Activated CD4-positive, alpha-beta T cell treated with anti-CD3 and anti-CD28 coated beads, Interleukin-2, amount 10 ng/mL, durations not matched to agents 7 days and 5 days (primary cell): Measurements from ENCODE around the gene KRTAP4-7. TPM values are rescaled to one million over a fixed set of nuclear protein-coding genes. Genes with fewer than 3 reads are reported as not detected.
"Not testable (repeated sequence)": the region's sequence is repeated elsewhere in the genome, so short reads cannot be mapped to it uniquely, and the experiment has no call there.

Source experiments
- CTCF ChIA-PET: fragments of 350-600 bp; sonication (Branson Sonifier 250); formaldehyde crosslinking; loops from one replicate; lab custom pipeline; 2021; ENCODE audit warnings: antibody characterized with exemption; lab: Charles Lee
- POLR2A ChIA-PET: fragments of 350-600 bp; sonication (Branson Sonifier 250); formaldehyde crosslinking; loops from one replicate; lab custom pipeline; 2021; ENCODE audit warnings: antibody characterized with exemption; lab: Charles Lee
- DNase-seq: peaks from one replicate; pipeline ENCODE4 v3.0.0-alpha.2; 2020
- H3K27ac Mint-ChIP-seq: one replicate; pipeline ENCODE4 v1.8.0; 2021; ENCODE audit warnings: mild to moderate bottlenecking, moderate library complexity, mixed read lengths
- H3K27me3 Mint-ChIP-seq: one replicate; pipeline ENCODE4 v1.8.0; 2021; ENCODE audit warnings: mixed read lengths
- H3K36me3 Mint-ChIP-seq: one replicate; pipeline ENCODE4 v1.8.0; 2021; ENCODE audit warnings: low read depth, mixed read lengths
- H3K4me1 Mint-ChIP-seq: one replicate; pipeline ENCODE4 v1.8.0; 2021; ENCODE audit warnings: mixed read lengths
- H3K4me3 Mint-ChIP-seq: one replicate; pipeline ENCODE4 v1.8.0; 2021; ENCODE audit warnings: mild to moderate bottlenecking, moderate library complexity, mixed read lengths
- H3K9me3 Mint-ChIP-seq: one replicate; pipeline ENCODE4 v1.8.0; 2021; ENCODE audit warnings: mixed read lengths
- total RNA-seq, 2 experiments: library from RNA; stranded (reverse); gene quantifications; one replicate each; pipeline ENCODE4 v1.2.3, GENCODE V29; 2021

The KRTAP4-7 gene
- total RNA-seq, 2 experiments from 2014 or later, result not detected

- DNase-seq, result no peak
- Mint-ChIP-seq H3K36me3 (no peaks in the 10 kb centered on the region), H3K27ac (no peak overlapping the region), H3K9me3 (peaks cover 7% of the 10 kb centered on the region), H3K4me3 (no peak overlapping the region), H3K27me3 (peaks cover 27% of the 10 kb centered on the region), H3K4me1 (no peaks in the 10 kb centered on the region)
- ChIA-PET CTCF (no interaction called here), POLR2A (no interaction called here)
Observed at GRCh38 chr17:41057547-41057946, 26.4 kb upstream of the KRTAP4-7 start.

DNA sequence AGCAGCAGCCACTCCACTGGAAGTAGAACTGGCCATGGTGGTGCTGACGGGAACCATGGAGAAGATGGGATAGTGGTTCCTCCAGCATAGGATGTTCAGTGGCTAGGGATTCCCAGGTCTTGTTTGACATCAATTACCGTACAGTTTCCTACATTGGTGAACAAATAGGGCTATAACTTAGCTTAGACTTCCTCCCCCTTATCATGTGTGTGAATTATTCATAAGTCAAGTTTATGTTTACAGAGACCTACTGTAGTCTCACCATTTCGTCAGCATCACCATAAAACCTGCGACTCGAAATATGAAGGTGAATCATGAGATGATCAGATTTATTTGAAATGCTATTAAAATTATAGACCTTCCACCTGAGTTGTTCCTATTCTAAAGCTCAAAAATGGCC, 25.2 kb upstream of the KRTAP4-7 start:
- no peak for DNase-seq
- Mint-ChIP-seq H3K36me3 (no peaks in the 10 kb centered on the region), H3K4me3 (no peak overlapping the region), H3K27me3 (peaks cover 29% of the 10 kb centered on the region), H3K4me1 (no peaks in the 10 kb centered on the region), H3K27ac (no peak overlapping the region), H3K9me3 (peaks cover 7% of the 10 kb centered on the region)
- POLR2A ChIA-PET, result no interaction called here
- CTCF ChIA-PET, result interaction anchor here (0.6 kb wide), 1 partner anchor 348 kb away, joined by 5 read pairs; no protein-coding TSS in a partner anchor

GRCh38 chr17:41059276-41060051, 24.5 kb upstream of the KRTAP4-7 start:
- H3K9me3 Mint-ChIP-seq, DNase-seq, H3K36me3 Mint-ChIP-seq, H3K27ac Mint-ChIP-seq, H3K4me3 Mint-ChIP-seq, H3K4me1 Mint-ChIP-seq, POLR2A ChIA-PET: not testable (repeated sequence)
- peaks cover 29% of the 10 kb centered on the region for H3K27me3 Mint-ChIP-seq
- CTCF ChIA-PET, result interaction anchor here (0.6 kb wide), 1 partner anchor 347 kb away, joined by 5 read pairs; no protein-coding TSS in a partner anchor

DNA sequence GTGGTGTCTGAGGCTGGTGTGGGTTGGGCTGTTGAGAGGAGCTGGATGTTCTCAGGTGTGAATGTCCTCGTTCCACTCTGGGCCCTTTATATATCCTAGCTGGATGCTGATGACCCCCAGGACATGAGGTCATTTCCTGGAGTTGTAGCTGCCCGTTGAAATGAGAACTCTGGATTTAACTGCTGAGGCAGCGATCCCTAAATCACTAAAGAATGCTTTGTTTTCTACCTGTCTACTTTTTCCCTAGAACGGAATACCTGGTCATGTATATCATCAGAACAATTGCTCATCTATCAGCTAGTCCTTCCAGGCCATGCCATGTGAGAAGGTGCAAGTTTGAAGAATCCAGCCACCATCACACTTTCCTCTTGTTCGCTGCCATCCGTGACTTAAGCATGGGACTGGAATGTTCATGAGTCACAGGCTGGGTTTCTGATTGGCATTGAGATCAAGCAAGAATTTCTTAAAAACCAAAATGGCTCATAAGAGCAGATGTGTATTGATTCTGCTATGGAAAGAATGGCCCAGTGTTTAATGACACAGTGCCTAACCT, 23.8 kb upstream of the KRTAP4-7 start, which contains the start of gene KRTAP2-3:
TSS of gene KRTAP2-3 (minus strand) at position 63 of the 553 bp plus-strand sequence. CDS start 64 bp downstream, outside the sequence.
- POLR2A ChIA-PET, result no interaction called here
- H3K9me3 Mint-ChIP-seq, result peaks cover 7% of the 10 kb centered on the region
- H3K36me3 Mint-ChIP-seq, result no peaks in the 10 kb centered on the region
- no peak within 1 kb of the TSS for H3K4me3 Mint-ChIP-seq
- DNase-seq, result no peak
- H3K27me3 Mint-ChIP-seq, result peaks cover 29% of the 10 kb centered on the region
- no peaks in the 10 kb centered on the region for H3K4me1 Mint-ChIP-seq
- CTCF ChIA-PET, result no interaction called here
- H3K27ac Mint-ChIP-seq, result no peak within 1 kb of the TSS

DNA sequence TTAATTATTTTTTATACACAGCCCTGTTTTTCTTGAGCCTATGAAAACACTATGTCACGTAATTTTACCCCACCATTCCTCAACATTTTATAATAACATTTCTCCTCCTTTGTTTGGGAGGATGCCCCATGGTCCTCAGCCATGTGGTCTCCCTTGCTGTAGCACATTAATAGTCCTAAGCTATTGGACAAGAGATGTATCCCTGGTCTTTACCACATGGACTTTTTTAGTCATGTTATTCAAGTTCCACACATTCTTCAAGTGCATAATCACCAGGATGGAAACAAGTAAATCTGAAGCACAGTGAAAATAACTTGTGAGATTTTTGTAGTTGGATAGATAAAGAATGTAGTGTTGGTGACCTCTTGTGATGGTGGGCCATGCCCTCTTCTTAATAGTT, 22.0 kb upstream of the KRTAP4-7 start:
- H3K27me3 Mint-ChIP-seq, result peaks cover 29% of the 10 kb centered on the region
- H3K4me1 Mint-ChIP-seq, result no peaks in the 10 kb centered on the region
- POLR2A ChIA-PET, result no interaction called here
- CTCF ChIA-PET, result no interaction called here
- no peak overlapping the region for H3K4me3 Mint-ChIP-seq
- H3K27ac Mint-ChIP-seq, result no peak overlapping the region
- H3K9me3 Mint-ChIP-seq, result peaks cover 7% of the 10 kb centered on the region
- DNase-seq, result no peak
- H3K36me3 Mint-ChIP-seq, result no peaks in the 10 kb centered on the region

GRCh38 chr17:41063449-41063848, 20.5 kb upstream of the KRTAP4-7 start:
- no peak for DNase-seq
- peaks cover 27% of the 10 kb centered on the region for H3K27me3 Mint-ChIP-seq
- H3K4me1 Mint-ChIP-seq, result no peaks in the 10 kb centered on the region
- no peaks in the 10 kb centered on the region for H3K36me3 Mint-ChIP-seq
- ChIA-PET POLR2A (no interaction called here), CTCF (no interaction called here)
- no peak overlapping the region for H3K27ac Mint-ChIP-seq
- H3K4me3 Mint-ChIP-seq, result no peak overlapping the region
- no peaks in the 10 kb centered on the region for H3K9me3 Mint-ChIP-seq

DNA sequence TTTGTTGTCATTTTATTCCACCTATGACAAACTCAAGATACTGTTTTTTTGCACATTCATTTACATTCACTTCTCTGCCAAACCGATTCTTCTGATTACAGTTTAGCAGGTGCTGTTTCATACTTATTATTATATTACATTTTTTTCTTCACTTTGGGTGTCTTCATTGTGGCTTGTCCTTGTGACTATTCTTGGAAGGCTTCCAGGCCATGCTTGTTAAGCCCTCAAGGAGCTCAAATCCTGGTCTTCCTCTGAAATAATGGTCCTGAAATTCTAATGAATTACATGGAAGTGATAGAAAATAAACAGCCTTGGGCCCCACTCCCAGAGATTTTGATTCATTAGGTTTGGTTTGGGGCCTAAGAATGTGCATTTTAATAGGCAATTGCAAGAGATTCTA, 19.6 kb upstream of the KRTAP4-7 start:
- no peaks in the 10 kb centered on the region for H3K9me3 Mint-ChIP-seq
- peaks cover 24% of the 10 kb centered on the region for H3K27me3 Mint-ChIP-seq
- ChIA-PET CTCF (no interaction called here), POLR2A (no interaction called here)
- no peaks in the 10 kb centered on the region for H3K4me1 Mint-ChIP-seq
- no peak for DNase-seq
- H3K4me3 Mint-ChIP-seq, result no peak overlapping the region
- no peak overlapping the region for H3K27ac Mint-ChIP-seq
- H3K36me3 Mint-ChIP-seq, result no peaks in the 10 kb centered on the region

DNA sequence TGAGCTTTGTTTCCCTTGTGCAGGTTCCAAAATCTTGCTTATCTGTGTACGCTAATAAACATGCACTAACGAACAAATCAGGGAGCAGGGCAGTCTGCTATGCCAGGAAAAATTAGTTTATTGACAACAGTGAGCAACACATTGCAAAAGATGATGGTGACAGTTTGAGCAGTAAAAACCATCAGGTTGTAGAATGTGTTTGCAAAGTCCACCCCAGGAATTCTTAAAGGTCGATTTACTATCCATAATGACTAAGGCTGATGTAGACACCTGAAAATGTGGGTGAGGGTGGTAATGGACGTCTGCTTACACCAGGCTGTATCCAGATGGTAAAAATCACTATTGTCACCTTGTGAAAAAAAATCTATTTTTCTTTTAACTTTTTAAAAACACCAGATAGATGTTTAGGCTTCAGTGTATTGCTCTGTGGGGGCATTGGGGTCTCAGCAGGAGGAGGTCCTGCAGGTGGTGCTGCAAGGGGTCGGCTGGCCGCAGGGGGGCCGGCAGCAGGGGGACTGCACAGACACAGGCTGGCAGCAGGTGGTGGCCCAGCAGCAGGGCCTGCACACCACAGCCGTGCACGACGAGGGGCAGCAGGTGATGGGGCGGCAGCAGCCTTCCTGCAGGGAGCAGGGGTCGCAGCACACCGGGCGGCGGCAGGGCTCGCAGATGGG, 18.8 kb upstream of the KRTAP4-7 start:
- H3K36me3 Mint-ChIP-seq, H3K4me1 Mint-ChIP-seq, H3K27ac Mint-ChIP-seq, CTCF ChIA-PET, DNase-seq, H3K9me3 Mint-ChIP-seq, POLR2A ChIA-PET, H3K4me3 Mint-ChIP-seq: not testable (repeated sequence)
- peaks cover 20% of the 10 kb centered on the region for H3K27me3 Mint-ChIP-seq

GRCh38 chr17:41065829-41066624, 17.9 kb upstream of the KRTAP4-7 start, which contains the start of gene KRTAP2-4:
TSS of gene KRTAP2-4 (minus strand) at chr17:41065879. CDS start at chr17:41065845, 34 bp downstream.
- ChIA-PET CTCF (no interaction called here), POLR2A (no interaction called here)
- Mint-ChIP-seq H3K36me3 (no peaks in the 10 kb centered on the region), H3K9me3 (no peaks in the 10 kb centered on the region), H3K4me3 (no peak within 1 kb of the TSS), H3K27me3 (peaks cover 11% of the 10 kb centered on the region), H3K4me1 (no peaks in the 10 kb centered on the region), H3K27ac (no peak within 1 kb of the TSS)
- no peak for DNase-seq

- ChIA-PET POLR2A (no interaction called here), CTCF (no interaction called here)
- H3K36me3 Mint-ChIP-seq, result no peaks in the 10 kb centered on the region
- no peaks in the 10 kb centered on the region for H3K9me3 Mint-ChIP-seq
- no peak overlapping the region for H3K4me3 Mint-ChIP-seq
- H3K4me1 Mint-ChIP-seq, result no peaks in the 10 kb centered on the region
- no peak for DNase-seq
- peaks cover 2% of the 10 kb centered on the region for H3K27me3 Mint-ChIP-seq
- H3K27ac Mint-ChIP-seq, result no peak overlapping the region
Observed at GRCh38 chr17:41067281-41067680, 16.7 kb upstream of the KRTAP4-7 start.

DNA sequence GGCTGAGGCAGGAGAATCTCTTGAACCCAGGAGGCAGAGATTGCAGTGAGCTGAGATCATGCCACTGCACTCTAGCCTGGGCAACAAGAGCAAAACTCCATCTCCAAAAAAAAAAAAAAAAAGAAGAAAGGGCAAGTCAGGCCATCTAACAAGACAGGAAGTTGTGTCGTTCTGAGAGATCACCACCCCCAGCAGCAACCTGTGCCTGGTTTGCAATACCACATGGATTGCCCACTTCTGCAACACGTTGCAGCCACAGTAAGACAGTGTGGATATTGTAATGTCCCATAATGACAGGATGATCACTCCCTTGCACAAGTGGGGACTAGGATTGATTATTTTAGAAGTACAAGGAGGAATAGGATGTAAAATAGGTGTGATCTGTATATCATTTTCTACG, 14.9 kb upstream of the KRTAP4-7 start:
- no peaks in the 10 kb centered on the region for H3K27me3 Mint-ChIP-seq
- H3K4me3 Mint-ChIP-seq, result no peak overlapping the region
- DNase-seq, result no peak
- H3K27ac Mint-ChIP-seq, result no peak overlapping the region
- ChIA-PET CTCF (no interaction called here), POLR2A (no interaction called here)
- no peaks in the 10 kb centered on the region for H3K9me3 Mint-ChIP-seq
- no peaks in the 10 kb centered on the region for H3K4me1 Mint-ChIP-seq
- no peaks in the 10 kb centered on the region for H3K36me3 Mint-ChIP-seq

DNA sequence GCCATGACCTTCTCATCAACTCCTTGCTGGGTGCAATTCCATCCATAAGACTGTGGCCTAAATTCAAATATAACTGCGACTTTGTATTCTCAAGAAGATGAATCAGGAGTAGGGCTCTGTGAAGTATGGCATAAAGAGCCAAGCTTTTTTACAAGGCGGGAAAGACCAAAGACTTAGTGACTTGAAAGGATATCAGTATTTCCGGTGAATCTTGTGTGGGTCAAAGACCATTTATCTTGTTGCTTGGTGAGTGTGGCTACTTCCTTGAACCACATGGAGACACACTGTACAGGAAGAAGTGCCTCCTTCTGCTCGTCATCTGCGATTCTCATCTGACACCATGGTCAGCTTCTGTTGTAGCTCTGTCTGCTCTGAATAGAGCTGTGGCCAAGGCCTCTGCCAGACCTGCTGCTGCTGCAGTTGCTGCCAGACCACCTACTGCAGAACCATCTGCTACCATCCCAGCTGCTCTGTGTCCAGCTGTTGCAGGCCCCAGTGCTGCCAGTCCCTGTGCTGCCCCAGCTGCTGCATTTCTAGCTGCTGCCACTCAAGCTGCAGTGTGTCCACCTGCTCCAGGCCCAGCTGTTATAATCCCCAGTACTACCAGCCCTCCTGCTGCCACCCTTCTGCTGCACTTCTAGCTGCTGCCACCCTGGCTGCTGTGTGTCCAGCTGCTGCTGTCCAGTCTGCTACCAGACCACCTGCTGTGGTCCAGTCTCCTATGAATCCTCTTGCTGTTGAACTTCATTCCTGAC, 12.2 kb upstream of the KRTAP4-7 start:
- no peaks in the 10 kb centered on the region for H3K36me3 Mint-ChIP-seq
- H3K27me3 Mint-ChIP-seq, result peaks cover 15% of the 10 kb centered on the region
- H3K27ac Mint-ChIP-seq, result no peak overlapping the region
- POLR2A ChIA-PET, result no interaction called here
- CTCF ChIA-PET, result no interaction called here
- H3K4me1 Mint-ChIP-seq, result no peaks in the 10 kb centered on the region
- H3K9me3 Mint-ChIP-seq, result no peaks in the 10 kb centered on the region
- H3K4me3 Mint-ChIP-seq, result no peak overlapping the region
- DNase-seq, result no peak
